Heart left ventricle (tissue), 16 donors: Measurements from ENCODE around the gene ITPRID1. TPM values are rescaled to one million over a fixed set of nuclear protein-coding genes. Genes with fewer than 3 reads are reported as not detected.
"Not testable (repeated sequence)": the region's sequence is repeated elsewhere in the genome, so short reads cannot be mapped to it uniquely, and the experiment has no call there.

ENCODE experiments used
- ATAC-seq, 4 donors: fragments of 200-7000 bp; cut with Tn5 transposase; one replicate each; pipeline ENCODE4 v1.9.1; 2020 to 2022; ENCODE audit warnings: moderate library complexity in 4 of 4, mild to moderate bottlenecking in 3 of 4, moderate number of reproducible peaks in 1 of 4
- DNase-seq, 5 donors: peaks; one replicate each; pipeline ENCODE4 v3.0.0-alpha.2; 2020
- H3K27ac ChIP-seq, 12 donors: fragments of 200-600 bp; sonication (generic) in 4 of 12; one replicate each; pipeline versions ENCODE4 v1.5.0 to v1.8.0; 2016 to 2022; ENCODE audit warnings: mild to moderate bottlenecking in 2 of 12
- H3K27me3 ChIP-seq, 9 donors: fragments of 200-600 bp; sonication (generic) in 2 of 9; one replicate each; pipeline versions ENCODE4 v1.5.1 to v1.8.0; 2016 to 2022; ENCODE audit warnings: mild to moderate bottlenecking in 3 of 9
- H3K36me3 ChIP-seq, 9 donors: fragments of 200-600 bp; sonication (generic) in 2 of 9; one replicate each; pipeline versions ENCODE4 v1.5.0 to v1.8.0; 2018 to 2022; ENCODE audit warnings: mild to moderate bottlenecking in 2 of 9
- H3K4me1 ChIP-seq, 12 donors: fragments of 200-600 bp; sonication (generic) in 4 of 12; one replicate each; pipeline versions ENCODE4 v1.5.0 to v1.8.0; 2016 to 2022; ENCODE audit warnings: mild to moderate bottlenecking in 3 of 12
- H3K4me3 ChIP-seq, 12 donors: fragments of 200-600 bp; sonication (generic) in 4 of 12; one replicate each; pipeline versions ENCODE4 v1.5.0 to v1.8.0; 2017 to 2022; ENCODE audit warnings: mild to moderate bottlenecking in 9 of 12, moderate library complexity in 4 of 12
- H3K9me3 ChIP-seq, 12 donors: fragments of 200-600 bp; sonication (generic) in 4 of 12; one replicate each; pipeline versions ENCODE4 v1.5.0 to v1.8.0; 2016 to 2022; ENCODE audit warnings: mild to moderate bottlenecking in 1 of 12
- POLR2A ChIP-seq, 2 donors: fragments of 450-650 bp; IDR thresholded peaks; one replicate each; pipeline ENCODE4 v1.6.1; 2017; ENCODE audit warnings: antibody characterized with exemption in 2 of 2, mild to moderate bottlenecking in 2 of 2, moderate library complexity in 2 of 2
- WGBS, 4 donors: extraction: QIAGEN DNeasy Blood & Tissue Kit in 2 of 4; methylation state at CpG; one replicate each; pipeline versions ENCODE4 v1.1.5 to v1.1.7; 2013 to 2018; 5-methylcytosine and 5-hydroxymethylcytosine counted together
- intact Hi-C, 10 donors: fragments of 100-400 bp; cut with DNase I; formaldehyde crosslinking; loops; one replicate each; pipeline versions ENCODE4 v1.11.1 to v1.14.2; 2022
- long read RNA-seq, 3 donors: library from polyadenylated mRNA; unstranded; transcript quantifications; one replicate each; pipeline ENCODE4 v2.0.0, GENCODE V29; 2020 to 2021
- polyA plus RNA-seq, 2 donors: library from polyadenylated mRNA; stranded (reverse); fragments of 200-250 nt; gene quantifications; one replicate each; pipeline ENCODE4 v1.2.3, GENCODE V29; 2013
- total RNA-seq, 9 donors: library from RNA; depleted of rRNA in 2 of 9; stranded (reverse); fragments of >200 nt in 2 of 9; fragmentation: NEBNext Ultra II Directional in 3 of 9; extraction: Animal tissue kit (Norgen Biotek cat#: 25700) in 3 of 9; gene quantifications; one replicate each; pipeline versions ENCODE4 v1.1.0 to v1.2.4, GENCODE V29; 2016 to 2023
- TF ChIP-seq, protein P1 (sequence below), 12 donors: fragments of 200-600 bp; sonication (generic) in 4 of 12; IDR thresholded peaks; one replicate each; pipeline versions ENCODE4 v1.5.0 to v1.8.0; 2018 to 2022; ENCODE audit warnings: antibody characterized with exemption in 12 of 12, mild to moderate bottlenecking in 5 of 12
- donor health status: ischemic (EF 13 %, LVEDD 7.1; RV severe dilation, severe dysfunction).
- donor health status: healthy with polysubstance abuse.
- donor health status: DM: no; HTN: yes; CAD: no.
- donor health status: DM: no; HTN: no; CAD: no.
- donor health status: ischemic (EF 25% LVEDD 6.9; RV normal size, moderate dysfunction).
- donor health status: ischemic (EF 25% LVEDD 5.7; RV mildly dilated, moderate dysfunction).
- donor health status: healthy.
- donor health status: DM: yes; HTN: yes; CAD: no.
- donor health status: ischemic (EF 35%, LVEDD 5.7; RV mildly dilated, moderate dysfunction).
- donor health status: nonischemic (EF 11% LVEDD 7.7; RV severe dilation, severe dysfunction).
- donor health status: DM: yes; HTN: yes; CAD: no.
- donor health status: PGD.
- donor health status: ischemic (EF 29% LVEDD 5.4; RV normal size, mild dysfunction).
- donor health status: nonischemic (EF 23%, LVEDD 6.1; RV moderate dilation, normal function).

ITPRID1 gene
- total RNA-seq (under 1 TPM in 1 of 9 donors, not detected in 8; 0.19 TPM), polyA plus RNA-seq (not detected)
- long read RNA-seq, donor 1, partial matches to known transcripts: 0 of 1 reads
- long read RNA-seq, donor 1, other reads (novel, unspliced or antisense): 1 of 1 reads
- long read RNA-seq, donor 2, partial matches to known transcripts: 0 of 1 reads
- long read RNA-seq, donor 2, other reads (novel, unspliced or antisense): 1 of 1 reads
- long read RNA-seq, donor 3: 0 reads

DNA sequence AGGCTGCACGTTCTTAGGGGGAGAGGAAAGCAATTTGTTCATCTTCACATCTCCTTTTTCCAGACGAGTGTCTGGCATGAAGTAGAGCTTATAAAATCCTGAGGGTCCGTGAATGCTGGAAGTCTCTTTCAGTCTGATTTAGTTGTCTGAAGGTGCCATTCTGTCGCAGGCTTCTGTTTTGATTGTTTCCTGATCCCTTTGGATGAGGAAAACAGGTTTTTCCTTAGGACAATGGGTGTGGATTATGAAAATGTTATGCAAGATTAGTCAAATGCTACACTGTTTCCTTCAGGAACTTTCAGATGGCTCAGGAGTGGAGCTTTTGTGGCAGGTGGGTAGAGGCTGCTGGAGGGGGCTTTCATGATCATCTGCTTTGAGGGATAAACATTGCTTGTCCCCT is at the start of gene ITPRID1:
TSS of gene ITPRID1 (plus strand) at position 301 of the 400 bp plus-strand sequence. CDS start 38,935 bp downstream, outside the sequence.
- intact Hi-C loops: no loop called here
- ATAC-seq: no peak
- WGBS, 4 donors: 57 to 65% (median 60%) methylated on average over 4 of the region's 4 CpGs

DNA sequence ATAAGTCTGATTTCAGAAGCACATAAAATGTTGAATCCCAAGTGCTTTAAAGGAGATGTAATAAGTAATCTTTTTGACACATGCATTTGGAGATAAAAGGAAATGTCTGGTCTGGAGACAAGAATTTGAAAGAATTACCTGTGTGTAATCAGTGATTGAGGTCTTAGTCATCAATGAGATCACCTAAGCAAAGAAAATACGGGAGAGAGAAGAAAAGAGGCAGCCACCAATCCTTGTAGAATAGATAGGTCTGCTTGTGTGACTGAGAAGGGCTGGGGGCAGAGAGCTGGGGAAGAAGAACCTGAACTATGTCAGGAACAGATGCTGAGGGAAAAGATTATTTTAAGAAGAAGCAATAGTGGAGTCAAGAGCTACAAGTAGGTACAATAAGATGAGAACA is 49.3 kb upstream of the ITPRID1 start:
- Histone ChIP-seq H3K4me3 (no peak overlapping the region), H3K4me1 (no peaks in the 10 kb centered on the region), H3K27me3 (peaks cover 0 to 11% (median 0%) of the 10 kb centered on the region in 9 donors), H3K9me3 (no peaks in the 10 kb centered on the region), H3K36me3 (no peaks in the 10 kb centered on the region), H3K27ac (no peak overlapping the region)
- WGBS, 4 donors: 55 to 71% (median 67%) methylated on average over 1 of the region's 1 CpG
- no peak for DNase-seq
- ATAC-seq: no peak
- no peak for TF ChIP-seq POLR2A (IDR thresholded peaks at IDR 0.05)
- intact Hi-C loops: no loop called here

More for the DNA sequence above, at the start of gene ITPRID1:
- H3K4me3 ChIP-seq: no peak within 1 kb of the TSS
- H3K27me3 ChIP-seq: peaks cover 0 to 3% (median 0%) of the 10 kb centered on the region in 9 donors
- peaks cover 0 to 12% (median 0%) of the 10 kb centered on the region in 12 donors for H3K9me3 ChIP-seq
- H3K4me1 ChIP-seq: no peaks in the 10 kb centered on the region
- no peaks in the 10 kb centered on the region for H3K36me3 ChIP-seq
- H3K27ac ChIP-seq: no peak within 1 kb of the TSS
- TF ChIP-seq, protein P1, sequence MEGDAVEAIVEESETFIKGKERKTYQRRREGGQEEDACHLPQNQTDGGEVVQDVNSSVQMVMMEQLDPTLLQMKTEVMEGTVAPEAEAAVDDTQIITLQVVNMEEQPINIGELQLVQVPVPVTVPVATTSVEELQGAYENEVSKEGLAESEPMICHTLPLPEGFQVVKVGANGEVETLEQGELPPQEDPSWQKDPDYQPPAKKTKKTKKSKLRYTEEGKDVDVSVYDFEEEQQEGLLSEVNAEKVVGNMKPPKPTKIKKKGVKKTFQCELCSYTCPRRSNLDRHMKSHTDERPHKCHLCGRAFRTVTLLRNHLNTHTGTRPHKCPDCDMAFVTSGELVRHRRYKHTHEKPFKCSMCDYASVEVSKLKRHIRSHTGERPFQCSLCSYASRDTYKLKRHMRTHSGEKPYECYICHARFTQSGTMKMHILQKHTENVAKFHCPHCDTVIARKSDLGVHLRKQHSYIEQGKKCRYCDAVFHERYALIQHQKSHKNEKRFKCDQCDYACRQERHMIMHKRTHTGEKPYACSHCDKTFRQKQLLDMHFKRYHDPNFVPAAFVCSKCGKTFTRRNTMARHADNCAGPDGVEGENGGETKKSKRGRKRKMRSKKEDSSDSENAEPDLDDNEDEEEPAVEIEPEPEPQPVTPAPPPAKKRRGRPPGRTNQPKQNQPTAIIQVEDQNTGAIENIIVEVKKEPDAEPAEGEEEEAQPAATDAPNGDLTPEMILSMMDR (IDR thresholded peaks at IDR 0.05): no peak
- TF ChIP-seq POLR2A (IDR thresholded peaks at IDR 0.05): no peak
- no peak for DNase-seq

DNA sequence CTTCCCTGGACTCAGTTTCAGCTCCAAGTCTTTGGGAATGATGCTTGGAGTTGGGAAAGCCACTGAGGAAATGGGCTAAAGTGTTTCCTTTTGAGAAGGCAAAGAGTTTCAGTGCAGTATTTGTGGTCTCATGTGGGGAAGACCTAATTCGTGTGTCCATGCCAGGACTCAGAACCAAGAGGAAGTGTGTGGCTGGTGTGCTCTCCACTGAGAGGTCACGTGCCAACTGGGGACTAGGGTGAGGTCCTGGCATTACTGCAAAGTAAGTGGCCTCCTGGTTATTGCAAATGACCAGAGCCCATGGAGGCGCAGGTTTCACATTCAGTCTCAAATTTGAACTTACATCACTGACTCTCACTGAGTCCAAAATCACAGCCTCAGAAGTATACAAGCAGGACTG is 48.6 kb upstream of the ITPRID1 start:
- ATAC-seq (no peak), DNase-seq (no peak)
- no peaks in the 10 kb centered on the region for H3K36me3 ChIP-seq
- TF ChIP-seq, protein P1 (IDR thresholded peaks at IDR 0.05): no peak
- TF ChIP-seq POLR2A (IDR thresholded peaks at IDR 0.05): no peak
- H3K4me3 ChIP-seq: no peak overlapping the region
- 58 to 70% (median 62%) methylated on average over 3 of the region's 3 CpGs for WGBS, 4 donors
- no peaks in the 10 kb centered on the region for H3K4me1 ChIP-seq
- H3K9me3 ChIP-seq: no peaks in the 10 kb centered on the region
- intact Hi-C loops: no loop called here
- peaks cover 0 to 11% (median 0%) of the 10 kb centered on the region in 9 donors for H3K27me3 ChIP-seq
- H3K27ac ChIP-seq: no peak overlapping the region

DNA sequence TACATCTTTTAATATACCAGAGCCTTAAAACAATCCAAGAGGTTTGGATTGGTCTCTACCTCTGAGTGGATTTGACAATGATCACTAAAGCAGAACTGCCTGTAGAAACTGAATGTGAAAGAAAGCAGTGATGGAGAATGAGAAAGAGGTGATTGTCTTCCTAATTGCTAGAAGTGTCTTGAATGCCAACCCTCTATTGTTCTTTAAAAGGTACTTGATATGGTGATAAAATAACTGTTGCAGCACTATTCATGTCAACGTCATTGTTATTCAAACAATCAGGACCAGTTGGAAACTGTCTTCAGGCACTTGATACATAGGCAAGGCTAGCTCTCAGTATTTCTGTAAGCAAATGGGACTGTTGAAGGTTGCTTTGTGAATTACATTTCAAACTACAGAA is 47.9 kb upstream of the ITPRID1 start:
- no peaks in the 10 kb centered on the region for H3K36me3 ChIP-seq
- 0 to 33% (median 21%) methylated on average over 1 of the region's 1 CpG for WGBS, 4 donors
- H3K27ac ChIP-seq: no peak overlapping the region
- TF ChIP-seq POLR2A (IDR thresholded peaks at IDR 0.05): no peak
- TF ChIP-seq, protein P1 (IDR thresholded peaks at IDR 0.05): no peak
- no peaks in the 10 kb centered on the region for H3K9me3 ChIP-seq
- ATAC-seq: no peak
- intact Hi-C loops: no loop called here
- H3K4me1 ChIP-seq: no peaks in the 10 kb centered on the region
- no peak overlapping the region for H3K4me3 ChIP-seq
- DNase-seq: no peak
- H3K27me3 ChIP-seq: peaks cover 0 to 11% (median 0%) of the 10 kb centered on the region in 9 donors

DNA sequence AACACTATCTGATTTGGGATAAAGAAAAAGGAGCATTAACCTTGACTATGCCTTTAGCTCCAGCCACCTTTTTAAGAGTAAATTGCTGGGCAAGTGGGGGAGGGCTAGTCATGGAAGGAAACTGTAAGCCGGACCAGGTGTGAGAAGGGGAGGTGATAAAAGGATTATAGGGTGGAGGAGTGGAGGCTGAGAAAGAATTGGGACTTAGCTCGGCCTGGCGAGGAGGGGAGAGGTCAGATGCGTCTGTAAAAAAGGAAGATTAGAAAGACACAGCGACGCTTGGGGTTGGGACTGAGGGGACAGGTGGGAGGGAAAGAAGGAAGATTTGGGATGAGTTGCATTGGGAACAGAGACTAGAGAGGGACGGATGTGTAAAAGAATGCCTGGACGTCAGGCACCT is 43.0 kb upstream of the ITPRID1 start:
- DNase-seq, H3K27me3 ChIP-seq, H3K4me3 ChIP-seq, ATAC-seq, H3K9me3 ChIP-seq, H3K36me3 ChIP-seq, H3K27ac ChIP-seq, H3K4me1 ChIP-seq, intact Hi-C loops: not testable (repeated sequence)
- WGBS, 4 donors: 41 to 55% (median 45%) methylated on average over 8 of the region's 8 CpGs
